Astrocyte of the spinal cord (primary cell): ENCODE measurements around the gene RNASE12.

Experiments
- DNase-seq: peaks from one replicate; pipeline ENCODE4 v3.0.0; 2011; ENCODE audit warnings: low read depth, low spot score
- H3K4me3 ChIP-seq: 2 replicates; pipeline ENCODE4 v1.5.1; 2011; ENCODE audit warnings: low read depth, mild to moderate bottlenecking, low read length, moderate library complexity
- CTCF ChIP-seq: IDR thresholded peaks from 2 replicates; pipeline ENCODE4 v1.5.1; 2012; ENCODE audit warnings: low read depth, mild to moderate bottlenecking, low read length, inconsistent platforms
- in situ Hi-C: cut with HindIII; loops from 2 replicates; pipeline ENCODE4 v1.10.0; 2017; ENCODE audit warnings: low sequenced_read_pairs

The RNASE12 gene

GRCh38 chr14:20556500-20557211 is 34.5 kb downstream of the RNASE12 start:
- TF ChIP-seq CTCF, result no peak
- no peak for DNase-seq
- in situ Hi-C loops, result no loop called here
- no peak overlapping the region for H3K4me3 ChIP-seq

GRCh38 chr14:20555845-20556244 is 35.3 kb downstream of the RNASE12 start:
- in situ Hi-C loops, result no loop called here
- no peak for DNase-seq
- H3K4me3 ChIP-seq, result no peak overlapping the region
- no peak for TF ChIP-seq CTCF

- in situ Hi-C loops, result no loop called here
- no peak for DNase-seq
- H3K4me3 ChIP-seq, result no peak overlapping the region
- no peak for TF ChIP-seq CTCF
Observed at GRCh38 chr14:20553024-20553423, 38.2 kb downstream of the RNASE12 start.

GRCh38 chr14:20551606-20552005 is 39.6 kb downstream of the RNASE12 start:
- no peak for TF ChIP-seq CTCF
- no peak overlapping the region for H3K4me3 ChIP-seq
- DNase-seq, result no peak
- in situ Hi-C loops, result no loop called here

- H3K4me3 ChIP-seq, result no peak overlapping the region
- no peak for TF ChIP-seq CTCF
- DNase-seq, result no peak
- in situ Hi-C loops, result no loop called here
Observed at GRCh38 chr14:20550926-20551325, 40.2 kb downstream of the RNASE12 start.

GRCh38 chr14:20548414-20549158 is 42.6 kb downstream of the RNASE12 start:
- no peak for DNase-seq
- TF ChIP-seq CTCF, result no peak
- no peak overlapping the region for H3K4me3 ChIP-seq
- in situ Hi-C loops, result no loop called here
